DMS 273 (cell line): ENCODE results near the gene FAR1.
"Not testable (repeated sequence)": the region's sequence is repeated elsewhere in the genome, so short reads cannot be mapped to it uniquely, and the experiment has no call there.

Source experiments
- DNase-seq: peaks from one replicate; lab custom pipeline; 2025; ENCODE audit not compliant: unreplicated experiment; lab: John Stamatoyannopoulos, UW

The FAR1 gene, protein sequence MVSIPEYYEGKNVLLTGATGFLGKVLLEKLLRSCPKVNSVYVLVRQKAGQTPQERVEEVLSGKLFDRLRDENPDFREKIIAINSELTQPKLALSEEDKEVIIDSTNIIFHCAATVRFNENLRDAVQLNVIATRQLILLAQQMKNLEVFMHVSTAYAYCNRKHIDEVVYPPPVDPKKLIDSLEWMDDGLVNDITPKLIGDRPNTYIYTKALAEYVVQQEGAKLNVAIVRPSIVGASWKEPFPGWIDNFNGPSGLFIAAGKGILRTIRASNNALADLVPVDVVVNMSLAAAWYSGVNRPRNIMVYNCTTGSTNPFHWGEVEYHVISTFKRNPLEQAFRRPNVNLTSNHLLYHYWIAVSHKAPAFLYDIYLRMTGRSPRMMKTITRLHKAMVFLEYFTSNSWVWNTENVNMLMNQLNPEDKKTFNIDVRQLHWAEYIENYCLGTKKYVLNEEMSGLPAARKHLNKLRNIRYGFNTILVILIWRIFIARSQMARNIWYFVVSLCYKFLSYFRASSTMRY

GRCh38 chr11:13668102-13668956, at the start of gene FAR1:
TSS of gene FAR1 (plus strand) at chr11:13668668. CDS start at chr11:13694766, 26,098 bp downstream.
- peak; percentile 98 for DNase-seq

GRCh38 chr11:13620063-13620462, 48.4 kb upstream of the FAR1 start:
- no peak for DNase-seq

- not testable (repeated sequence) for DNase-seq
These were observed 41.6 kb upstream of the FAR1 start for GRCh38 chr11:13626818-13627217.

DNA sequence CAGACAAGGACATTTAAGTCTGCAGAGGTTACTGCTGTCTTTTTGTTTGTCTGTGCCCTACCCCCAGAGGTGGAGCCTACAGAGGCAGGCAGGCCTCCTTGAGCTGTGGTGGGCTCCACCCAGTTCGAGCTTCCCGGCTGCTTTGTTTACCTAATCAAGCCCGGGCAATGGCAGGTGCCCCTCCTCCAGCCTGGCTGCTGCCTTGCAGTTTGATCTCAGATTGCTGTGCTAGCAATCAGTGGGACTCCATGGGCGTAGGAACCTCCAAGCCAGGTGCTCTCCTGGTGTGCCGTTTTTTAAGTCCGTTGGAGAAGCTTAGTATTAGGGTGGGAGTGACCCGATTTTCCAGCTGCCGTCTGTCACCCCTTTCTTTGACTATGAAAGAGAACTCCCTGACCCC, 39.8 kb upstream of the FAR1 start:
- not testable (repeated sequence) for DNase-seq

GRCh38 chr11:13629779-13630178, 38.7 kb upstream of the FAR1 start:
- DNase-seq: no peak

GRCh38 chr11:13635290-13635689, 33.2 kb upstream of the FAR1 start:
- DNase-seq: no peak

GRCh38 chr11:13635804-13636203, 32.7 kb upstream of the FAR1 start:
- no peak for DNase-seq

GRCh38 chr11:13637125-13638069, 31.1 kb upstream of the FAR1 start:
- no peak for DNase-seq

DNA sequence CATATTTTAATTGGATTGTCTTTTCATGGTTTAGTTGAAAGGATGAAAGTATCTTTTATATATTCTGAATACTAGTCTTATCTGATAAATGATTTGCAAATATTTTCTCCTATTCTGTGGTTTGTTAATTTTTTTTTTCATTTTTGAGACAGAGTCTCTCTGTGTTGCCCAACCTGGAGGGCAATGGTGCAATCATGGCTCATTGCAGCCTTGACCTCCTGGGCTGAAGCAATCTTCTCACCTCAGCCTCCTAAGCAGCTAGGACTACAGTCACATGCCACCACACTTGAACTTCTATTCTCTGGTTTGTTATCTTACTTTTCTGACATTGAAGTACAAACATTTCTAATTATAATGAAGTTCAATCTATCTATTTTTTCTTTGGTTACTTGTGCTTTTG, 30.0 kb upstream of the FAR1 start:
- DNase-seq: no peak

GRCh38 chr11:13644997-13645687, 23.3 kb upstream of the FAR1 start:
- DNase-seq: no peak

GRCh38 chr11:13647391-13647790, 21.1 kb upstream of the FAR1 start:
- DNase-seq: no peak

GRCh38 chr11:13649619-13650018, 18.8 kb upstream of the FAR1 start:
- DNase-seq: no peak

DNA sequence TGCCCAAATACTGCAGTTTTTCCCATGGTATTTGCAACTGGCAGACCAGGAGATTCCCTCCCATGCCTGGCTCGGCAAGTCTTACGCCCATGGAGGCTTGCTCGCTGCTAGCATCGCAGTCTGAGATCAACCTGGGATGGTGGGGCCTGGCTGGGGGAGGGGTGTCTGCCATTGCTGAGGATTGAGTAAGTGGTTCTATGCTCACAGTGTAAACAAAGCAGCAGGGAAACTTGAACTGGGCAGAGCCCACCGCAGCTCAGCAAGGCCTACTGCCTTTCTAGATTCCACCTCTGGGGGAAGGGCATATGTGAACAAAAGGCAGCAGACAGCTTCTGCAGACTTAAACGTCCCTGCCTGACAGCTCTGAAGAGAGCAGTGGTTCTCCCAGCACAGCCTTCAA, 17.0 kb upstream of the FAR1 start:
- not testable (repeated sequence) for DNase-seq

- DNase-seq: no peak
These were observed 7.3 kb upstream of the FAR1 start for GRCh38 chr11:13661074-13661623.

DNA sequence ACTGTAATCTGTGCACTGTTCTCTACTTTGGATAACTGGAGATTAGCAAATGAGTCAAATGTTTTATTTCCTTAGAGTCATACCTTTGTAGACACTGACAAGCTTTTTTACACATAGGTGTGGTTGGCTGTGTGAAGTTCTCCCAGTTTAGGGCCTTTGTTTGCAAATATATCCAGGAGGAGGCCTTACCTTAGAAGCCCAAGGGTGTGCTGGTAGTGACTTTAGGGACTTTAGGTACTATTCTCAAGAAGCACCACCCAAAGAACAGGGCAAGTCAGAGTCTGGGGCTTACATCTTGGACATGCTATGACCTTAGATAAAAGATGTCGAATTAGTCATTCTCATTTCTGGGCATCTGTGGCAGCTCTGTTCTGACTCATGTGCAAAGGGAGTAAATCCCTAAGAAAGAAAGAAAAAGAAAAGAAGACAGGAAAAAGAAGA, 4.8 kb upstream of the FAR1 start:
- DNase-seq: no peak

DNA sequence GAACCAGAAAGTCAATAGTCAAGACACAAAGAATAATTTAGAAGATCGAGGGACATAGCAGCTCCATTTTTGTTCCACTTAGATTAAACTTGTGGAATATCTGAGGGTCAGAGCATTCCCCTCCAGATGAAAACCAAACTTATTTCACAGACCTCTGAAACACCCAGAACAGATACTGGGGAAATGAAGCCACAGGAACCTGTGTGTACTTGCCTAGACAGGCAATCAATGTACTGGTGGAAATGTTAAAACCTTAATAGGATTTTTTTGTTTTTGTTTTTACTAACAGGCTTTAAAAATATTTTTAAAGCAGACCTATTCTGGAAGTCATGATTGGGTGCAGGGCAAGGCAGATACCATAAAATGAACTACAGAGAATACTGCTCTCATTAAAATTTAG, 4.1 kb upstream of the FAR1 start:
- DNase-seq: no peak

DNA sequence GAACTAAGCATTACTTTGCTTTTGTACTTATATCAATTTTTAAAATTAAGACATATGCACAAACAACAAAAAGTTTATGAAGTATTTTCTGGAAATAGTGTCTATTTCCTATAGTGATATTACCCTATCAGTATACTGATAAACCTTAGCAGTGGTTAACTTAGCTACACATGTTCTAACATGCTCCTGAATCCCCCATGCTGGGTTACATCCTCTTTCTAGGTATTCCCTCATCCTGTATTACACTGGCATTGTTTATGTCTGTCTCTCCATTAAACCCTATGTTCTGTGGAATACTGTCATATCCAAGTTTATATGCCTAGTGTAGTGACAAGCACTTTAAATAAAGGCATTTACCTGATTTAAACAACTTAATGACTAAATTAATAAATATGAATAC, 1.8 kb upstream of the FAR1 start:
- DNase-seq: no peak

DNA sequence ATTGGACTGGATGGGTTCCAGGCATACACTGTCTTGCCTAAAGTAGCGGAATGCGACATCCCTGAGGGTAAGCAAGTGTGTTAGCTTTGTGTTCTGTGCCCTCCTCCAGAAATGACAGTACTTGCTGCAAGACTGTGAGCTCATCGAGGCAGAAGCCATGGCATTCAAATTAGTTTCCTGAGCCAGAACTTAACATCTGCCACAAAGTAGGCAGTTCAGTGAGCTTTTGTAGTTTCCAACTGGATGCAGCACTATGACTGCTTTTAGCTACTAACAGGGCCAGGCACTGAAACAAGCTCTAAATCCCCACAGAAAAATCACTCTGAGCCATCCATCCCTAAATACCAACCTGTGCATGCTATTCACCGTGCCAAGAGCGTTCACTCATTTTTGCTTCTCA, 1.2 kb upstream of the FAR1 start:
- DNase-seq: peak; percentile 76

- DNase-seq: no peak
These were observed 720 bp upstream of the FAR1 start for GRCh38 chr11:13667795-13668101.

DNA sequence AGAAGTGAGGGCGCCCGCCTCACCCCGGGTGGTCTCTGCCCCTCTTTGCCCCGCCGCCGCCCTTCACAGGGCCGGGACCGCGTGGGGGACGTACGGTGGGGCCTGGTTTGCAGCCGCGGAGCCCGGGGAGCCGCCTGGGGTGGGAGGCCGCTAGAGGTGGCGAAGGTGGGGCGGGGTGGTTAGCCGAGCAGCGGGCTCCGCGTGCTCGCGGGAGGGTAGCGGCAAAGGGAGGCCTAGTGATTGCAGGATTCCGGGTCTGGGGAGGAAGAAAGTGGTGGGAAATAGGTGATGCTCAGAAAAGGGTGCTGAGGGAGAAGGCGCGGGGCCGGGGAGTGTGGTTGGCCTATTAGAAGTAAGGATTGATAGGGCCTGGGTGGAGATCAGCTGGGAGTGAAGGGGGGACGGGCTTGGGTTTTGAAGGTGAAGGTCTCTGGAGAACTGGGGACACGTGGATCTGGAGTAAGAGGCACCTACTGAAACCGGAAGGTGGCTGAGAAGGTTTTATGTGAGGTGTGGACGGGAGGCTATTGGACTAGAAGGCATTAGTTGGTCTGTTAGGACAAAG, 571 bp downstream of the FAR1 start:
- DNase-seq: peak; percentile 61
